H1 (cell line): ENCODE measurements around the gene PIAS2.

Source experiments
- RAD21 ChIP-seq, 2 experiments: IDR thresholded peaks in 1 of 2; conservative IDR thresholded peaks in 1 of 2; 2 replicates each; pipeline ENCODE4 v1.6.1; 2011; ENCODE audit warnings: low read depth in 2 of 2, low read length in 2 of 2, improper control_type of control experiment in 1 of 2, inconsistent platforms in 1 of 2, mild to moderate bottlenecking in 1 of 2, moderate library complexity in 1 of 2
- TF ChIP-seq, protein P1 (sequence below), 3 experiments: IDR thresholded peaks; 1 replicate in 2 of 3; 2 replicates in 1 of 3; pipeline versions ENCODE4 v1.5.1 to v1.6.1; 2011; ENCODE audit warnings: low read length in 3 of 3, mild to moderate bottlenecking in 3 of 3, inconsistent platforms in 2 of 3, low read depth in 1 of 3, moderate library complexity in 1 of 3; ENCODE audit not compliant: insufficient read depth in 1 of 3; ENCODE audit errors: control extremely low read depth in 1 of 3

DNA sequence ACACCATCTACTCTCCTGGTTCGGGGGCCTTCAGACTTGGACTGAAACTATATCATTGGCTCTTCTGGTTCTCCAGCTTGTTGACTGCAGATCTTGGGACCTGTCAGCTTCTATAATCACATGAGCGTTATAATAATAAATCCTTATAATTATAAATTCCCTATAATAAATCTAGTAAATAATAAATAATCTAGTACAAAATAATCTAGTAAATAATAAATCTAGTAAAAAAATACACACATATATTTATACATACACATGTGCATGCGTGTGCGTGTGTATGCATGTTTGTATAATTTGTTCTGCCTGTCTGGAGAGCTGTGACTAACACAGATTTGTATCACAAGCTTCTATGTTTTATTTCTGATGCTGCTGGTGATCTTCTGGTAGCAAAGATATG, 40.9 kb upstream of the PIAS2 start:
- TF ChIP-seq, protein P1, sequence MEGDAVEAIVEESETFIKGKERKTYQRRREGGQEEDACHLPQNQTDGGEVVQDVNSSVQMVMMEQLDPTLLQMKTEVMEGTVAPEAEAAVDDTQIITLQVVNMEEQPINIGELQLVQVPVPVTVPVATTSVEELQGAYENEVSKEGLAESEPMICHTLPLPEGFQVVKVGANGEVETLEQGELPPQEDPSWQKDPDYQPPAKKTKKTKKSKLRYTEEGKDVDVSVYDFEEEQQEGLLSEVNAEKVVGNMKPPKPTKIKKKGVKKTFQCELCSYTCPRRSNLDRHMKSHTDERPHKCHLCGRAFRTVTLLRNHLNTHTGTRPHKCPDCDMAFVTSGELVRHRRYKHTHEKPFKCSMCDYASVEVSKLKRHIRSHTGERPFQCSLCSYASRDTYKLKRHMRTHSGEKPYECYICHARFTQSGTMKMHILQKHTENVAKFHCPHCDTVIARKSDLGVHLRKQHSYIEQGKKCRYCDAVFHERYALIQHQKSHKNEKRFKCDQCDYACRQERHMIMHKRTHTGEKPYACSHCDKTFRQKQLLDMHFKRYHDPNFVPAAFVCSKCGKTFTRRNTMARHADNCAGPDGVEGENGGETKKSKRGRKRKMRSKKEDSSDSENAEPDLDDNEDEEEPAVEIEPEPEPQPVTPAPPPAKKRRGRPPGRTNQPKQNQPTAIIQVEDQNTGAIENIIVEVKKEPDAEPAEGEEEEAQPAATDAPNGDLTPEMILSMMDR (IDR thresholded peaks at IDR 0.05; ENCODE audit: control extremely low read depth in 1 of 3, insufficient read depth in 1 of 3, low read depth in 1 of 3, low read length in 3 of 3) = no peak
- no peak for TF ChIP-seq RAD21 (IDR thresholded peaks at IDR 0.05 in 1 of 2, conservative IDR thresholded peaks at IDR 0.05 in 1 of 2; ENCODE audit: low read depth in 2 of 2, low read length in 2 of 2)
